Measurements from ENCODE around the gene GPATCH8. TPM values are rescaled to one million over a fixed set of nuclear protein-coding genes. Genes with fewer than 3 reads are reported as not detected.

The GPATCH8 gene
- total RNA-seq, 2 donors from 2014 or later: 30.3 to 33.9 TPM

GRCh38 chr17:44444735-44445105, 58.5 kb downstream of the GPATCH8 start:
- TF ChIP-seq, protein P1, sequence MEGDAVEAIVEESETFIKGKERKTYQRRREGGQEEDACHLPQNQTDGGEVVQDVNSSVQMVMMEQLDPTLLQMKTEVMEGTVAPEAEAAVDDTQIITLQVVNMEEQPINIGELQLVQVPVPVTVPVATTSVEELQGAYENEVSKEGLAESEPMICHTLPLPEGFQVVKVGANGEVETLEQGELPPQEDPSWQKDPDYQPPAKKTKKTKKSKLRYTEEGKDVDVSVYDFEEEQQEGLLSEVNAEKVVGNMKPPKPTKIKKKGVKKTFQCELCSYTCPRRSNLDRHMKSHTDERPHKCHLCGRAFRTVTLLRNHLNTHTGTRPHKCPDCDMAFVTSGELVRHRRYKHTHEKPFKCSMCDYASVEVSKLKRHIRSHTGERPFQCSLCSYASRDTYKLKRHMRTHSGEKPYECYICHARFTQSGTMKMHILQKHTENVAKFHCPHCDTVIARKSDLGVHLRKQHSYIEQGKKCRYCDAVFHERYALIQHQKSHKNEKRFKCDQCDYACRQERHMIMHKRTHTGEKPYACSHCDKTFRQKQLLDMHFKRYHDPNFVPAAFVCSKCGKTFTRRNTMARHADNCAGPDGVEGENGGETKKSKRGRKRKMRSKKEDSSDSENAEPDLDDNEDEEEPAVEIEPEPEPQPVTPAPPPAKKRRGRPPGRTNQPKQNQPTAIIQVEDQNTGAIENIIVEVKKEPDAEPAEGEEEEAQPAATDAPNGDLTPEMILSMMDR (IDR thresholded peaks at IDR 0.05): no peak
- Histone ChIP-seq H3K36me3 (no peaks in the 10 kb centered on the region), H3K27me3 (no peaks in the 10 kb centered on the region), H3K4me3 (no peak overlapping the region), H3K4me1 (no peaks in the 10 kb centered on the region), H3K9ac (ENCODE audit: low read depth in 2 of 2, low read length in 2 of 2) (no peak overlapping the region), H3K9me3 (no peaks in the 10 kb centered on the region), H3K27ac (no peak overlapping the region)
- no peak for DNase-seq
- intact Hi-C loops (cut with DNase I): no loop called here

GRCh38 chr17:44442806-44443205, 60.4 kb downstream of the GPATCH8 start:
- Histone ChIP-seq H3K36me3 (no peaks in the 10 kb centered on the region), H3K27ac (no peak overlapping the region), H3K4me1 (no peaks in the 10 kb centered on the region), H3K9me3 (no peaks in the 10 kb centered on the region), H3K9ac (ENCODE audit: low read depth in 2 of 2, low read length in 2 of 2) (no peak overlapping the region), H3K4me3 (no peak overlapping the region), H3K27me3 (no peaks in the 10 kb centered on the region)
- no peak for DNase-seq
- intact Hi-C loops (cut with DNase I): no loop called here
- TF ChIP-seq, protein P1 (IDR thresholded peaks at IDR 0.05): no peak

DNA sequence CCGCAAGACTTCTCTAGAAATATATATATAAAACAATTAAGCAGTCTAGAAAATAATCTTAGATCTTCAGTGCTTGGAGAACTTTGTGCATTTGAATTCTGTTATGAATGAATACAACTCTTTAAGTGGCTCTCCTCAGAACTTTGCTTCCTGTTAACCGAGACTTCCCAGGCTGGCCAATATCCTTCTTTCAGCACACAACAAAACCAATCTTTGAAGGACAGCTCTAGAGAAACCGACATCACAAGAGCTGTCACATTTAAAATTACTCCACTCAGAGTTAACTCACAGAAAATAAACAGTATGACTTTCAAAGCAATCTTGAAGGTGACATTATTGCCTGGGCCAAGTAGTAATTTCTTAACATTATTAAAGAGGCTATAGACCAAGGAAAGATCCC, 64.0 kb downstream of the GPATCH8 start:
- H3K4me3 ChIP-seq: no peak overlapping the region
- no peaks in the 10 kb centered on the region for H3K9me3 ChIP-seq
- H3K27me3 ChIP-seq: no peaks in the 10 kb centered on the region
- H3K36me3 ChIP-seq: no peaks in the 10 kb centered on the region
- no peak overlapping the region for H3K27ac ChIP-seq
- intact Hi-C loops (cut with DNase I): no loop called here
- H3K9ac ChIP-seq (ENCODE audit: low read depth in 2 of 2, low read length in 2 of 2): no peak overlapping the region
- H3K4me1 ChIP-seq: no peaks in the 10 kb centered on the region
- TF ChIP-seq, protein P1 (IDR thresholded peaks at IDR 0.05): no peak
- no peak for DNase-seq

GRCh38 chr17:44438636-44439035, 64.6 kb downstream of the GPATCH8 start:
- no peaks in the 10 kb centered on the region for H3K27me3 ChIP-seq
- DNase-seq: no peak
- H3K9me3 ChIP-seq: no peaks in the 10 kb centered on the region
- intact Hi-C loops (cut with DNase I): no loop called here
- no peak overlapping the region for H3K4me3 ChIP-seq
- H3K27ac ChIP-seq: no peak overlapping the region
- peaks cover 4% of the 10 kb centered on the region for H3K36me3 ChIP-seq
- H3K9ac ChIP-seq (ENCODE audit: low read depth in 2 of 2, low read length in 2 of 2): no peak overlapping the region
- TF ChIP-seq, protein P1 (IDR thresholded peaks at IDR 0.05): no peak
- H3K4me1 ChIP-seq: no peaks in the 10 kb centered on the region

DNA sequence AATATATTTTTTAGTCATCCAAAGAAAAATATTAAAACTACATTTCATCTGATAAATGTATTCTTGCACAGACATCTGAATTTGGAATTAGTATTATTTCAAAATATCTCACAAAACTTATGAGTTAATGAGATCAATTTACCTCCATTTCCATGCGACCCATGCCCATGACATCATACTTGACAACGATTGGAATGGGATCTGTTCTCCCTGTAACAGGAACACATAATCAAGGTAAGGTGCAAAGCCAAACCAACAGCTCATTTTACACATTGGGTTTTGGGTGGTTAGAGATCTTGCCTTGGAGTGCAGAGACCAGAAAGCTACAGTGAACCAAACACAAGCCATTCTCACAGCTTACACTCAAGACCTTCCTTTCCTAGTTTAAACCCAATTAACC, 66.9 kb downstream of the GPATCH8 start:
- no peaks in the 10 kb centered on the region for H3K27me3 ChIP-seq
- no peaks in the 10 kb centered on the region for H3K4me1 ChIP-seq
- intact Hi-C loops (cut with DNase I): no loop called here
- DNase-seq: no peak
- peaks cover 4% of the 10 kb centered on the region for H3K36me3 ChIP-seq
- TF ChIP-seq, protein P1 (IDR thresholded peaks at IDR 0.05): no peak
- no peak overlapping the region for H3K27ac ChIP-seq
- H3K9me3 ChIP-seq: no peaks in the 10 kb centered on the region
- no peak overlapping the region for H3K9ac ChIP-seq (ENCODE audit: low read depth in 2 of 2, low read length in 2 of 2)
- H3K4me3 ChIP-seq: no peak overlapping the region
